Keratinocyte (primary cell): Measurements from ENCODE around the gene IFRD2. TPM values are rescaled to one million over a fixed set of nuclear protein-coding genes. Genes with fewer than 3 reads are reported as not detected.

ENCODE experiments used
- DNase-seq: peaks from one replicate; pipeline ENCODE4 v3.0.0-alpha.2; 2011; ENCODE audit warnings: low read depth, missing footprints, low spot score
- FAIRE-seq: peaks from 2 replicates; lab custom pipeline; 2011; peaks lifted over from hg19 to GRCh38; lab: Jason Lieb, UNC
- H2AFZ ChIP-seq: 2 replicates; pipeline ENCODE4 v1.6.0; 2012; ENCODE audit warnings: low read length, control low read depth, inconsistent platforms; ENCODE audit not compliant: control insufficient read depth
- H3K27ac ChIP-seq: 2 replicates; pipeline ENCODE4 v1.5.1; 2011; ENCODE audit warnings: low read length; ENCODE audit not compliant: control insufficient read depth, insufficient read depth
- H3K27me3 ChIP-seq: 3 replicates; pipeline ENCODE4 v1.6.0; 2011; ENCODE audit warnings: low read length; ENCODE audit not compliant: control insufficient read depth, insufficient read depth; ENCODE audit errors: extremely low read depth
- H3K36me3 ChIP-seq, 2 experiments: 2 replicates in 1 of 2; 3 replicates in 1 of 2; pipeline ENCODE4 v1.5.1; 2011; ENCODE audit warnings: low read length in 2 of 2, mild to moderate bottlenecking in 1 of 2; ENCODE audit not compliant: control insufficient read depth in 2 of 2, insufficient read depth in 2 of 2; ENCODE audit errors: extremely low read depth in 1 of 2
- H3K4me1 ChIP-seq: 3 replicates; pipeline ENCODE4 v1.5.1; 2011; ENCODE audit warnings: low read length; ENCODE audit not compliant: control insufficient read depth, insufficient read depth; ENCODE audit errors: extremely low read depth
- H3K4me2 ChIP-seq: 3 replicates; pipeline ENCODE4 v1.6.0; 2011; ENCODE audit warnings: low read depth, low read length; ENCODE audit not compliant: control insufficient read depth, insufficient read depth; ENCODE audit errors: extremely low read depth
- H3K4me3 ChIP-seq, 3 experiments: fragments of 200-600 bp in 1 of 3; sonication (generic) in 1 of 3; 2 replicates in 2 of 3; 3 replicates in 1 of 3; pipeline ENCODE4 v1.5.1; 2011 to 2016; ENCODE audit warnings: low read length in 3 of 3, mild to moderate bottlenecking in 3 of 3, control low read depth in 2 of 3, inconsistent platforms in 1 of 3, low read depth in 1 of 3, mixed read lengths in 1 of 3, mixed run types in 1 of 3, moderate library complexity in 1 of 3; ENCODE audit not compliant: control insufficient read depth in 2 of 3, insufficient read depth in 2 of 3; ENCODE audit errors: extremely low read depth in 1 of 3
- H3K79me2 ChIP-seq: 2 replicates; pipeline ENCODE4 v1.6.0; 2012; ENCODE audit warnings: low read length; ENCODE audit not compliant: control insufficient read depth, insufficient read depth
- H3K9ac ChIP-seq: 3 replicates; pipeline ENCODE4 v1.6.0; 2011; ENCODE audit warnings: low read length; ENCODE audit not compliant: control insufficient read depth, insufficient read depth; ENCODE audit errors: extremely low read depth
- H3K9me1 ChIP-seq: 3 replicates; pipeline ENCODE4 v1.6.0; 2011; ENCODE audit warnings: low read length; ENCODE audit not compliant: control insufficient read depth, insufficient read depth; ENCODE audit errors: extremely low read depth
- H3K9me3 ChIP-seq: 2 replicates; pipeline ENCODE4 v1.5.1; 2012; ENCODE audit warnings: low read depth, low read length; ENCODE audit not compliant: control insufficient read depth
- H4K20me1 ChIP-seq: 3 replicates; pipeline ENCODE4 v1.6.0; 2011; ENCODE audit warnings: low read length; ENCODE audit not compliant: control insufficient read depth, insufficient read depth; ENCODE audit errors: extremely low read depth
- EZH2 ChIP-seq: IDR thresholded peaks from one replicate; pipeline ENCODE4 v1.6.1; 2012; ENCODE audit warnings: inconsistent platforms, mild to moderate bottlenecking, low read length, moderate library complexity
- dilution Hi-C: fragments of 300-500 bp; cut with MboI; formaldehyde crosslinking; loops from one replicate; pipeline ENCODE4 v1.7.0; 2020; ENCODE audit warnings: low sequenced_read_pairs; ENCODE audit not compliant: extremely low pct_ligation_motif_present
- polyA plus RNA-seq, 5 experiments: library from polyadenylated mRNA; depleted of rRNA in 3 of 5; stranded (reverse) in 3 of 5; stranded (forward) in 1 of 5; unstranded in 1 of 5; fragments of >200 nt; gene quantifications; 1 replicate in 1 of 5; 2 replicates in 3 of 5; 3 replicates in 1 of 5; pipeline versions ENCODE4 v1.2.1 to v1.2.3, GENCODE V29; 2011 to 2012; ENCODE audit warnings: missing spikeins in 2 of 5, low read depth in 1 of 5, low replicate concordance in 1 of 5
- TF ChIP-seq, protein P1 (sequence below), 3 experiments: IDR thresholded peaks in 1 of 3; conservative IDR thresholded peaks in 1 of 3; optimal IDR thresholded peaks in 1 of 3; 2 replicates in 2 of 3; 3 replicates in 1 of 3; pipeline versions ENCODE3 to v1.5.1; 2011; ENCODE audit warnings: low read length in 3 of 3, mild to moderate bottlenecking in 3 of 3, moderate library complexity in 2 of 3, control low read depth in 1 of 3, inconsistent platforms in 1 of 3; ENCODE audit not compliant: insufficient read depth in 2 of 3; ENCODE audit errors: extremely low read depth in 1 of 3

Gene IFRD2
- polyA plus RNA-seq, 1 donor (not counting 4 experiments of a cell fraction or from before 2014, with no cell fraction given) = 50.3 TPM

DNA sequence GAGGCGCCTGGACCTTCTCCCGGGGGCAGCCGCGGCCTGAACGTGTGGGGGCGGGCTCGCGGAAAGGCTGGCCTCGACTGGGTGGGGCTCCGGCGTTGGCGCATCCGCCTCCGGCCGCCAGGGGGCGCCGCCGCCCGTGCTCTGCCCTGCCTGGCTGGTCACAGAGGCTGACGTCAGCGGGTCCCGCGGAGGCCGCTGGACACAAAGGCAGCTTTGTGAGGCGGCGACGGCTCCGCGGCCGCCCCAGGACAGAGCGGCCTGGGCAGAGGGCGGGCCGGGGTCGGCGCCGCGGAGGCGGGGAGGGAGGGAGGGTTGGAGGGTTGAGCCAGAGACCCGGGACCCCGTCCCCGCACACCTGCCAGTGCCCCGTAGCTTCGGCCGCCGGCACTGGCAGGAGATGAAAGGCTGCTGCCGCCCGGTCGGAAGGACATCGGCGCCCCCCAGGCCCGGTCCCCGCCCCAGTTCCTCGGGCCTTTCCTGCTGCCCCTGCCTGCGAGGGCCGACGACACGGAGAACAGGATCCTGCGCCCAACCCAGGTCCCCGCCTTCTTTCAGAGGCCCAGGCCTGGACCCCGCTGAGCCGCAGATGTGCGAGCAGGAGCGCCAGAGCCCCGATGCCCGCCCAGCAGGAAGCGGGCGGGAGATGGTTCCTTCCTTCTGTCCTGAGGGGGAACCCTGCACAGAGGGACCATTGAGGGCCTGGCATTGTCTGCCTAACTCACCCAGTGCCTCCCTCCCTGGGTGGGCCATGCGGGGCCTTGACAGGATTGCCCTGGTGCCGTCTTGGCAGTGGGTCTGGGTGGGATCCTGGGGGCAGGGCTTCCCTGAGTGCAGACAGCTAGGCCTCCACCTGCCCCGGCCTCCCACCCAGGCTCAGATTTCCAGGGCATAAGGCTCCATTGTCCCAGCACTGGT lies 31.9 kb downstream of the IFRD2 start:
- Histone ChIP-seq H3K4me1 (peaks cover 27% of the 10 kb centered on the region), H3K9ac (peak overlapping the region; percentile 83), H3K27ac (peak overlapping the region; percentile 56), H3K9me1 (no peaks in the 10 kb centered on the region), H3K79me2 (no peaks in the 10 kb centered on the region), H3K4me3 (peak overlapping the region; percentile 39 to 53 (median 51)), H3K36me3 (peaks cover 19 to 20% of the 10 kb centered on the region in 2 experiments), H3K9me3 (no peaks in the 10 kb centered on the region), H4K20me1 (no peaks in the 10 kb centered on the region), H3K27me3 (no peaks in the 10 kb centered on the region), H3K4me2 (peak overlapping the region; percentile 71), H2AFZ (peak overlapping the region; percentile 6)
- dilution Hi-C loops = no loop called here
- DNase-seq (no peak), FAIRE-seq (no peak)
- TF ChIP-seq, protein P1, sequence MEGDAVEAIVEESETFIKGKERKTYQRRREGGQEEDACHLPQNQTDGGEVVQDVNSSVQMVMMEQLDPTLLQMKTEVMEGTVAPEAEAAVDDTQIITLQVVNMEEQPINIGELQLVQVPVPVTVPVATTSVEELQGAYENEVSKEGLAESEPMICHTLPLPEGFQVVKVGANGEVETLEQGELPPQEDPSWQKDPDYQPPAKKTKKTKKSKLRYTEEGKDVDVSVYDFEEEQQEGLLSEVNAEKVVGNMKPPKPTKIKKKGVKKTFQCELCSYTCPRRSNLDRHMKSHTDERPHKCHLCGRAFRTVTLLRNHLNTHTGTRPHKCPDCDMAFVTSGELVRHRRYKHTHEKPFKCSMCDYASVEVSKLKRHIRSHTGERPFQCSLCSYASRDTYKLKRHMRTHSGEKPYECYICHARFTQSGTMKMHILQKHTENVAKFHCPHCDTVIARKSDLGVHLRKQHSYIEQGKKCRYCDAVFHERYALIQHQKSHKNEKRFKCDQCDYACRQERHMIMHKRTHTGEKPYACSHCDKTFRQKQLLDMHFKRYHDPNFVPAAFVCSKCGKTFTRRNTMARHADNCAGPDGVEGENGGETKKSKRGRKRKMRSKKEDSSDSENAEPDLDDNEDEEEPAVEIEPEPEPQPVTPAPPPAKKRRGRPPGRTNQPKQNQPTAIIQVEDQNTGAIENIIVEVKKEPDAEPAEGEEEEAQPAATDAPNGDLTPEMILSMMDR (optimal IDR thresholded peaks at IDR 0.05 in 1 of 3, IDR thresholded peaks at IDR 0.05 in 1 of 3, conservative IDR thresholded peaks at IDR 0.05 in 1 of 3; ENCODE audit: extremely low read depth in 1 of 3, insufficient read depth in 2 of 3, low read length in 3 of 3) = peak in 2 of 3 experiments; percentile 67 to 92
- TF ChIP-seq EZH2 = no peak

DNA sequence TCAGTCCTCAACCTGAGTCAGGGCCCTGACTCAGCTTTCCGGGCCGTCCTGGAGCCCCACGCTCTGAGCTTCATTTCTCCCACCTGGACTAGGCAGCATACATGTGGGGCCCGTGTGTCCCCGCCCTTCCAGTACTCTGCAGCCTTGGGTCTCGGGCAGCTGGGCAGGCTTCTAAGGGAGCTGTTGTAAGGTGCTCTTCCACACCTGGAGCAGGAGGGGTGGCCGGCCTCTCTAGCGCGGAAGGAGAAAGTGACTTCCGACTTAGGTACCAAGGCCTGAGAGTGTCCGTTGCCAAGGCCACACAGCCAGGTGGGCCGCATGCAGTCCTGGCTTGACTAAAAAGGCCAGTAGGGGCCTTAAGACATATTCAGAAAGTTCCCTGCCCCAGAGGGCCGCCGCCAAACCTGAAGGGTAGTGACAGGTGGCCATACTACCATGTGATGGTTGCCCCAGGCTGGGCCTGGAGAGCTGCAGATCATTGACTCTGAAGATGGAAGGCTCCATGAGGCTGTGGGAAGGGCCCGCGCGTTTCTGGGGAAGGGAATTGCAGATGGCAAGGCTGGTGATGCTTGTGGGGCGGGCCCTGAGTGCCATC lies 32.7 kb downstream of the IFRD2 start:
- Histone ChIP-seq H2AFZ (no peak overlapping the region), H3K4me3 (no peak overlapping the region)
- dilution Hi-C loops = no loop called here

More for the DNA sequence above, 32.7 kb downstream of the IFRD2 start:
- H3K27me3 ChIP-seq = no peaks in the 10 kb centered on the region
- TF ChIP-seq, protein P1 (optimal IDR thresholded peaks at IDR 0.05 in 1 of 3, IDR thresholded peaks at IDR 0.05 in 1 of 3, conservative IDR thresholded peaks at IDR 0.05 in 1 of 3; ENCODE audit: extremely low read depth in 1 of 3, insufficient read depth in 2 of 3, low read length in 3 of 3) = no peak
- TF ChIP-seq EZH2 = no peak
- H3K79me2 ChIP-seq = no peaks in the 10 kb centered on the region
- H3K9me3 ChIP-seq = no peaks in the 10 kb centered on the region
- H3K36me3 ChIP-seq = peaks cover 19 to 20% of the 10 kb centered on the region in 2 experiments
- DNase-seq = no peak
- peak overlapping the region; percentile 83 for H3K9ac ChIP-seq
- no peaks in the 10 kb centered on the region for H3K9me1 ChIP-seq
- peaks cover 28% of the 10 kb centered on the region for H3K4me1 ChIP-seq
- peak overlapping the region; percentile 20 for H3K27ac ChIP-seq
- peak overlapping the region; percentile 41 for H3K4me2 ChIP-seq
- no peak for FAIRE-seq
- no peaks in the 10 kb centered on the region for H4K20me1 ChIP-seq
